Neuronal stem cell (in vitro differentiated cells): Measurements from ENCODE around the gene LAMA2.

ENCODE experiments used
- DNase-seq: peaks from one replicate; pipeline ENCODE4 v3.0.0-alpha.2; 2013; ENCODE audit warnings: low spot score
- H2AFZ ChIP-seq: one replicate; pipeline ENCODE4 v1.6.1; 2013; ENCODE audit warnings: mild to moderate bottlenecking, low read length, inconsistent platforms
- H2AK5ac ChIP-seq: 2 replicates; pipeline ENCODE4 v1.6.1; 2013; ENCODE audit warnings: low read depth, mild to moderate bottlenecking, inconsistent platforms, low read length, moderate library complexity, mixed read lengths
- H2BK120ac ChIP-seq: 2 replicates; pipeline ENCODE4 v1.6.1; 2013; ENCODE audit warnings: low read depth, mild to moderate bottlenecking, inconsistent platforms, low read length, moderate library complexity, mixed read lengths
- H2BK12ac ChIP-seq: one replicate; pipeline ENCODE4 v1.6.1; 2013; ENCODE audit warnings: low read length, inconsistent platforms
- H2BK15ac ChIP-seq: 2 replicates; pipeline ENCODE4 v1.6.1; 2013; ENCODE audit warnings: mild to moderate bottlenecking, low read length, inconsistent platforms, mixed read lengths
- H2BK5ac ChIP-seq: one replicate; pipeline ENCODE4 v1.6.1; 2013; ENCODE audit warnings: inconsistent platforms, mild to moderate bottlenecking, low read length, moderate library complexity
- H3K14ac ChIP-seq: one replicate; pipeline ENCODE4 v1.6.1; 2013; ENCODE audit warnings: low read length, inconsistent platforms
- H3K18ac ChIP-seq: 2 replicates; pipeline ENCODE4 v1.6.1; 2013; ENCODE audit warnings: low read length, inconsistent platforms
- H3K23ac ChIP-seq: 2 replicates; pipeline ENCODE4 v1.6.1; 2013; ENCODE audit warnings: low read depth, mild to moderate bottlenecking, mixed read lengths, low read length, inconsistent platforms; ENCODE audit not compliant: poor library complexity
- H3K27ac ChIP-seq: replicated peaks from 3 replicates; pipeline ENCODE4 v1.5.1; 2013; ENCODE audit warnings: low read length, inconsistent platforms
- H3K27me3 ChIP-seq, 3 experiments: 2 replicates each; pipeline ENCODE4 v1.6.1; 2013; ENCODE audit warnings: low read length in 3 of 3, mild to moderate bottlenecking in 2 of 3, inconsistent platforms in 1 of 3, low read depth in 1 of 3, mixed read lengths in 1 of 3, moderate library complexity in 1 of 3; ENCODE audit not compliant: control insufficient read depth in 3 of 3, insufficient read depth in 3 of 3
- H3K36me3 ChIP-seq, 2 donors: replicated peaks in 1 of 2; 2 replicates each; pipeline ENCODE4 v1.6.1; 2013; ENCODE audit warnings: low read length in 2 of 2; ENCODE audit not compliant: control insufficient read depth in 2 of 2, insufficient read depth in 2 of 2
- H3K4ac ChIP-seq: 2 replicates; pipeline ENCODE4 v1.6.1; 2013; ENCODE audit warnings: inconsistent platforms, mild to moderate bottlenecking, low read length, moderate library complexity
- H3K4me1 ChIP-seq, 2 donors: 1 replicate in 1 of 2; 2 replicates in 1 of 2; pipeline ENCODE4 v1.6.1; 2013; ENCODE audit warnings: low read length in 2 of 2, low read depth in 1 of 2; ENCODE audit not compliant: control insufficient read depth in 2 of 2, insufficient read depth in 1 of 2
- H3K4me2 ChIP-seq: one replicate; pipeline ENCODE4 v1.6.1; 2013; ENCODE audit warnings: mild to moderate bottlenecking, low read length, inconsistent platforms; ENCODE audit not compliant: insufficient read depth, poor library complexity, severe bottlenecking
- H3K4me3 ChIP-seq, 2 donors: 2 replicates each; pipeline ENCODE4 v1.5.1; 2013; ENCODE audit warnings: low read length in 2 of 2, mild to moderate bottlenecking in 2 of 2, inconsistent platforms in 1 of 2, moderate library complexity in 1 of 2
- H3K79me1 ChIP-seq: one replicate; pipeline ENCODE4 v1.6.1; 2013; ENCODE audit warnings: low read depth, mild to moderate bottlenecking, inconsistent platforms, low read length, moderate library complexity
- H3K9ac ChIP-seq: one replicate; pipeline ENCODE4 v1.6.1; 2013; ENCODE audit warnings: mild to moderate bottlenecking, low read depth, low read length, inconsistent platforms; ENCODE audit not compliant: poor library complexity
- H3K9me3 ChIP-seq, 2 donors: replicated peaks in 1 of 2; 2 replicates each; pipeline versions ENCODE3 to v1.6.1; 2013; ENCODE audit warnings: low read length in 2 of 2, mild to moderate bottlenecking in 2 of 2, inconsistent platforms in 1 of 2, low read depth in 1 of 2, mixed read lengths in 1 of 2, moderate library complexity in 1 of 2; ENCODE audit not compliant: control insufficient read depth in 2 of 2, insufficient read depth in 1 of 2
- H4K8ac ChIP-seq: one replicate; pipeline ENCODE4 v1.6.1; 2013; ENCODE audit warnings: low read depth, mild to moderate bottlenecking, inconsistent platforms, low read length, moderate library complexity
- H4K91ac ChIP-seq: one replicate; pipeline ENCODE4 v1.6.1; 2013; ENCODE audit warnings: low read length, low read depth, mild to moderate bottlenecking, inconsistent platforms; ENCODE audit not compliant: poor library complexity
- WGBS, 2 donors: extraction: QIAGEN DNeasy Blood & Tissue Kit; methylation state at CpG; one replicate each; pipeline ENCODE4 v1.1.7; 2013; ENCODE audit warnings: missing lambda C conversion rate in 2 of 2, mixed read lengths in 1 of 2; ENCODE audit not compliant: insufficient read length in 2 of 2, insufficient replicate concordance in 1 of 2; ENCODE audit errors: extremely low coverage in 2 of 2; 5-methylcytosine and 5-hydroxymethylcytosine counted together

The LAMA2 gene

DNA sequence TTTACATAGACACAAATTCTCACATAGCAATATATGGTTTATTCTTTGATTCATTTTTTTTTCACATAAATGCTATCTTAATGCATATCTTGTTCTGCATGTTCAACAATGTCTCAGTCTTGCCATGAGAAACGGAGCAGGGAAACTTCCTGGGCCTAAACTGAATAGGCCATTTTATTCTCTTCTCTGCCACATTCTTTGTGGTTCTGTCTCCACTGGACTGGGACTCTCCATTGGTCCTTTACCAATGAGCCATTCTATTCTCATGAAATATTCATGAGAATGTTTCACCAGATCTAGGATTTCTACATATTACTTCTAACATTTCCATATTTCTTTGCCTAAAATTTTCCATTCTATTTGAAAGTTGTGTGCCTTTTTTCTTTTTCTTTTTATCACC, 42.8 kb downstream of the LAMA2 start:
- no peak overlapping the region for H2AK5ac ChIP-seq
- H3K4me3 ChIP-seq = no peak overlapping the region
- no peaks in the 10 kb centered on the region for H3K9me3 ChIP-seq
- H3K36me3 ChIP-seq = no peaks in the 10 kb centered on the region
- no peak overlapping the region for H3K14ac ChIP-seq
- H2AFZ ChIP-seq = no peak overlapping the region
- H3K79me1 ChIP-seq = no peaks in the 10 kb centered on the region
- H2BK120ac ChIP-seq = no peak overlapping the region
- no peak overlapping the region for H4K8ac ChIP-seq
- no peak overlapping the region for H3K4me2 ChIP-seq
- H3K9ac ChIP-seq = no peak overlapping the region
- H3K27me3 ChIP-seq = no peaks in the 10 kb centered on the region
- no peak for DNase-seq
- H3K18ac ChIP-seq = no peak overlapping the region
- no CpG with 5 or more reads among the region's 1 CpG for WGBS, 2 donors
- no peak overlapping the region for H3K23ac ChIP-seq
- no peak overlapping the region for H3K4ac ChIP-seq
- H2BK15ac ChIP-seq = no peak overlapping the region
- H3K4me1 ChIP-seq = no peaks in the 10 kb centered on the region
- no peak overlapping the region for H3K27ac ChIP-seq
- H2BK5ac ChIP-seq = no peak overlapping the region
- H2BK12ac ChIP-seq = no peak overlapping the region
- H4K91ac ChIP-seq = no peak overlapping the region

DNA sequence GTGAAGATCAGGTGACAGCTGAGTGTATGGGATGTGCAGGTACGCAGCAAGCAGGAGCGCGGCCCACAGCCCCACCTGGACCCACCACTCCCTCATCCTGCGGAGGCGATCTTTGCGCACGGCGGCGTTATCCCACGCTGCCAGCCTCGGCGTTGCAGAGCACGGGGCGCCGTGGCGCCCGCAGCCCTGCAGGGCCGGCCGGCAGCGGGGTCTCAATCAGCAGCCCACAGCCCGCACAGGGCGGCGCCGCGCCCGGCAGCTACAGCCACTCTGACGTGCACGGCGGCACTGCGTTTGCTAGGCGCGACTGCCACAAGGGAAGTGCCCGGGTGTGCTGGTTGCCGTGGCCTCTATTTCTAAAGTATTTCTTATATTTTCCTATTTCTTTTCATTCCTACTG, 46.9 kb downstream of the LAMA2 start:
- no peak for DNase-seq
- WGBS, 2 donors = no CpG with 5 or more reads among the region's 34 CpGs
- no peak overlapping the region for H3K4me2 ChIP-seq
- no peak overlapping the region for H3K4ac ChIP-seq
- H3K36me3 ChIP-seq = no peaks in the 10 kb centered on the region
- H3K23ac ChIP-seq = peak overlapping the region; percentile 35
- no peaks in the 10 kb centered on the region for H3K27me3 ChIP-seq
- H3K27ac ChIP-seq = no peak overlapping the region
- no peak overlapping the region for H3K4me3 ChIP-seq
- no peak overlapping the region for H2BK15ac ChIP-seq
- no peaks in the 10 kb centered on the region for H3K4me1 ChIP-seq
- no peak overlapping the region for H3K18ac ChIP-seq
- H2AK5ac ChIP-seq = no peak overlapping the region
- H3K79me1 ChIP-seq = no peaks in the 10 kb centered on the region
- no peak overlapping the region for H4K91ac ChIP-seq
- H2BK5ac ChIP-seq = no peak overlapping the region
- H2BK12ac ChIP-seq = no peak overlapping the region
- H2BK120ac ChIP-seq = no peak overlapping the region
- H3K14ac ChIP-seq = no peak overlapping the region
- no peak overlapping the region for H4K8ac ChIP-seq
- no peak overlapping the region for H2AFZ ChIP-seq
- no peak overlapping the region for H3K9ac ChIP-seq
- no peaks in the 10 kb centered on the region for H3K9me3 ChIP-seq

DNA sequence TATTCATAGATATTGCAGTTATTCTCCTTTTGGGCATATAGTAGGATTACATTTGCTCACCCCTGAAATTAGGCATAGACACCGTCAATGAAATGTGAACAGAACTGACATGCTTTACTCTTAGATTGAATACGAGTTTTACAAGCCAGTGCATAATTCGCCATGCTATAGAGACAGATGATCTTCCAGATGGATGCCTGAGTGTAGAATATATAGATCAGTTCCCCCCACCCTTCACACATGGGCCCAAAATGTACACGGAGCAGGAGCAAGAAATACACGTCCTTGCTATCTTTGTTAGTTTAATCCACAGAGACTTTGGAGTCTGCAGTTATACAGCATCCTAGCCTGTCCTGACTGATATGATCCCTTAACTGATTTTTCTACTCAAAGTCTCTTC, 47.4 kb downstream of the LAMA2 start:
- no peak overlapping the region for H2BK12ac ChIP-seq

DNA sequence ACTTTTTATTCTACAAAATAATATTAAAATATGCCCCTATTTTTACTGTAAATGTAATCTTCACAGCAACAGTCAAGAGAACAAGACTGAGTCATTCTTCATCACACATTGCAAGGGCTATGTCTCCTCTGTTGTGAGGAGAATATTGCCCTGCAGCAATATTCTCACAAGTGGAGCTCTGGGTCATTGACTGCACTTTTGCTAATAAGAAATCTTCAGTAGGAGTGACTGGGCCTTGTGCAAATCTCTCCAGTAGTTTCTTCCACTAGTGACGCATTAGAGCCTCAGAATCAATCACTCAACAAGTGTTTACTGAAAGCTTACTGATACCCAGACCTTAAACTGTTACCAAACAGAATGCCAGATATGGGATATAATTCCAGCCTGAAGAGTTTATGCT, 49.1 kb downstream of the LAMA2 start:
- Histone ChIP-seq H2BK15ac (no peak overlapping the region), H3K18ac (no peak overlapping the region), H4K91ac (no peak overlapping the region), H3K79me1 (no peaks in the 10 kb centered on the region), H4K8ac (no peak overlapping the region), H3K27ac (no peak overlapping the region), H3K4me3 (no peak overlapping the region), H2AK5ac (no peak overlapping the region), H2BK5ac (no peak overlapping the region), H3K9ac (no peak overlapping the region), H3K4me1 (no peaks in the 10 kb centered on the region), H3K36me3 (no peaks in the 10 kb centered on the region), H3K4ac (no peak overlapping the region), H2BK12ac (no peak overlapping the region), H3K23ac (no peak overlapping the region), H3K14ac (no peak overlapping the region), H3K27me3 (no peaks in the 10 kb centered on the region), H3K9me3 (no peaks in the 10 kb centered on the region), H2AFZ (no peak overlapping the region), H3K4me2 (no peak overlapping the region), H2BK120ac (no peak overlapping the region)
- DNase-seq = no peak
- no CpG with 5 or more reads among the region's 1 CpG for WGBS, 2 donors

More for the DNA sequence above, 47.4 kb downstream of the LAMA2 start:
- H2BK15ac ChIP-seq = no peak overlapping the region
- no peak overlapping the region for H3K14ac ChIP-seq
- H3K4me3 ChIP-seq = no peak overlapping the region
- H3K9me3 ChIP-seq = no peaks in the 10 kb centered on the region
- H3K23ac ChIP-seq = no peak overlapping the region
- H3K4ac ChIP-seq = no peak overlapping the region
- no peaks in the 10 kb centered on the region for H3K36me3 ChIP-seq
- DNase-seq = no peak
- no peak overlapping the region for H2BK120ac ChIP-seq
- H4K91ac ChIP-seq = no peak overlapping the region
- H3K4me1 ChIP-seq = no peaks in the 10 kb centered on the region
- WGBS, 2 donors = no CpG with 5 or more reads among the region's 5 CpGs
- no peak overlapping the region for H3K9ac ChIP-seq
- H3K4me2 ChIP-seq = no peak overlapping the region
- H2AFZ ChIP-seq = no peak overlapping the region
- no peak overlapping the region for H2AK5ac ChIP-seq
- no peak overlapping the region for H3K18ac ChIP-seq
- no peak overlapping the region for H2BK5ac ChIP-seq
- H3K27ac ChIP-seq = no peak overlapping the region
- no peak overlapping the region for H4K8ac ChIP-seq
- H3K27me3 ChIP-seq = no peaks in the 10 kb centered on the region
- H3K79me1 ChIP-seq = no peaks in the 10 kb centered on the region
